Left lung (tissue), 10 donors: ENCODE data around the gene MT2A. TPM values are rescaled to one million over a fixed set of nuclear protein-coding genes. Genes with fewer than 3 reads are reported as not detected.

Experiments used
- ATAC-seq: fragments of 200-7000 bp; cut with Tn5 transposase; one replicate; pipeline ENCODE4 v1.9.1; 2020; ENCODE audit warnings: moderate library complexity
- DNase-seq, 4 donors: peaks; one replicate each; pipeline ENCODE4 v3.0.0-alpha.2; 2013 to 2020
- H3K27ac ChIP-seq, 2 donors: fragments of 200-600 bp; sonication (generic) in 1 of 2; one replicate each; pipeline versions ENCODE4 v1.5.0 to v1.8.0; 2020 to 2021
- H3K27me3 ChIP-seq, 2 donors: fragments of 200-600 bp; sonication (generic) in 1 of 2; one replicate each; pipeline versions ENCODE4 v1.5.0 to v1.8.0; 2020 to 2021
- H3K36me3 ChIP-seq, 2 donors: fragments of 200-600 bp; sonication (generic) in 1 of 2; one replicate each; pipeline versions ENCODE4 v1.5.0 to v1.8.0; 2020 to 2021
- H3K4me1 ChIP-seq, 2 donors: fragments of 200-600 bp; one replicate each; pipeline ENCODE4 v1.8.0; 2021
- H3K4me3 ChIP-seq, 2 donors: fragments of 200-600 bp; sonication (generic) in 1 of 2; one replicate each; pipeline versions ENCODE4 v1.5.0 to v1.8.0; 2020 to 2021; ENCODE audit warnings: mild to moderate bottlenecking in 1 of 2
- H3K9me3 ChIP-seq, 2 donors: fragments of 200-600 bp; sonication (generic) in 1 of 2; one replicate each; pipeline versions ENCODE4 v1.5.0 to v1.8.0; 2020 to 2021
- intact Hi-C, 2 donors: fragments of 100-400 bp; cut with DNase I; formaldehyde crosslinking; loops; one replicate each; pipeline versions ENCODE4 v1.11.2 to v1.14.2; 2022
- polyA plus RNA-seq, 6 donors: library from polyadenylated mRNA; unstranded; fragments of 120-200 nt; gene quantifications; one replicate each; pipeline ENCODE4 v1.2.1, GENCODE V29; 2013; ENCODE audit not compliant: insufficient read length in 6 of 6
- total RNA-seq, 2 donors: library from RNA; stranded (reverse); fragmentation: NEBNext Ultra II Directional; extraction: Animal tissue kit (Norgen Biotek cat#: 25700); gene quantifications; one replicate each; pipeline ENCODE4 v1.2.1, GENCODE V29; 2021
- TF ChIP-seq, protein P1 (sequence below), 2 donors: fragments of 200-600 bp; sonication (generic) in 1 of 2; IDR thresholded peaks; one replicate each; pipeline versions ENCODE4 v1.5.0 to v1.8.0; 2021; ENCODE audit warnings: antibody characterized with exemption in 2 of 2
- donor health status: DM: no; HTN: yes; CAD: no.
- donor health status: DM: no; HTN: no; CAD: no.

Gene MT2A
- total and polyA plus RNA-seq, 8 donors = 27.1 to 425 (median 47.9) TPM

DNA sequence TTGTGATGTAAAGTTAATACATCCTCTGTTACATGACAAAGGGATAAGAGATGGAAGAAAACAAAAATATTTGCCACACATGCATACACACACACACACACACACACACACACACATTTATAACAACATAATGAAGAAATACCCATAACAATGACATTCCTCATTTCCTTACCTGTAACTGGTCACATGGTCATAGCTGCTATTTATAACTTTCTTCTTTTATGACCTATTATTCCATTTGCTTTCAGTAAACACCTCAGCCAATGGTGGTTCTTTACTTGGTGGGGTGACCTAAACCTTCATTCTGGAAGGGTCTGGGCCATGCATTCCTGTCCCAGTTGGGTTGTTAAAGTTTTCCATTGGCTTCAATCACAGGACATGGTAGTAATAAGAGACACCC, 5.3 kb downstream of the MT2A start:
- peaks cover 9 to 38% of the 10 kb centered on the region in 2 donors for H3K4me1 ChIP-seq
- DNase-seq = no peak
- no peak overlapping the region for H3K27ac ChIP-seq
- ATAC-seq = no peak
- no peaks in the 10 kb centered on the region for H3K9me3 ChIP-seq
- H3K27me3 ChIP-seq = peaks cover 0 to 22% of the 10 kb centered on the region in 2 donors
- H3K36me3 ChIP-seq = no peaks in the 10 kb centered on the region
- TF ChIP-seq, protein P1, sequence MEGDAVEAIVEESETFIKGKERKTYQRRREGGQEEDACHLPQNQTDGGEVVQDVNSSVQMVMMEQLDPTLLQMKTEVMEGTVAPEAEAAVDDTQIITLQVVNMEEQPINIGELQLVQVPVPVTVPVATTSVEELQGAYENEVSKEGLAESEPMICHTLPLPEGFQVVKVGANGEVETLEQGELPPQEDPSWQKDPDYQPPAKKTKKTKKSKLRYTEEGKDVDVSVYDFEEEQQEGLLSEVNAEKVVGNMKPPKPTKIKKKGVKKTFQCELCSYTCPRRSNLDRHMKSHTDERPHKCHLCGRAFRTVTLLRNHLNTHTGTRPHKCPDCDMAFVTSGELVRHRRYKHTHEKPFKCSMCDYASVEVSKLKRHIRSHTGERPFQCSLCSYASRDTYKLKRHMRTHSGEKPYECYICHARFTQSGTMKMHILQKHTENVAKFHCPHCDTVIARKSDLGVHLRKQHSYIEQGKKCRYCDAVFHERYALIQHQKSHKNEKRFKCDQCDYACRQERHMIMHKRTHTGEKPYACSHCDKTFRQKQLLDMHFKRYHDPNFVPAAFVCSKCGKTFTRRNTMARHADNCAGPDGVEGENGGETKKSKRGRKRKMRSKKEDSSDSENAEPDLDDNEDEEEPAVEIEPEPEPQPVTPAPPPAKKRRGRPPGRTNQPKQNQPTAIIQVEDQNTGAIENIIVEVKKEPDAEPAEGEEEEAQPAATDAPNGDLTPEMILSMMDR (IDR thresholded peaks at IDR 0.05) = no peak
- no peak overlapping the region for H3K4me3 ChIP-seq
- intact Hi-C loops = no loop called here

DNA sequence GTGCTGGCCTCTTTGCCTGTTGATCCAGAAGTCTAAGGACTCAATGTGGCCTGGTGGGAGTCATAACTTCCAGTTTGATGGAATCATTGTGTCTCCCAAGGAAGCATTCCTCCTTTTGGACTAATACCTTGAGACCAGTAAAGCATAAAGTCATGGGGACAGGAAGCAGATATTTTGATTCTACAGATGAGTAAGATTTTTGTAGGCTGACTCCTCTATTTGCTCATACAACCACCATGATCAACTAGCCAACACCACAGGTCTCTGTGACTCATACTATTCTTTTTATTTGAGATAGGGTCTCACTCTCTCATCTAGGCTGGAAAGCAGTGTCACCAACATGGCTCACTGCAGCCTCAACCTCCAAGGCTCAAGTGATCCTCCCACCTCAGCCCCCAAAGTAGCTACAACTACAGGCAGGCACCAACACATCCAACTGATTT, 6.2 kb downstream of the MT2A start:
- TF ChIP-seq, protein P1 (IDR thresholded peaks at IDR 0.05) = no peak
- peaks cover 9 to 31% of the 10 kb centered on the region in 2 donors for H3K4me1 ChIP-seq
- H3K27ac ChIP-seq = no peak overlapping the region
- H3K9me3 ChIP-seq = no peaks in the 10 kb centered on the region
- peaks cover 0 to 31% of the 10 kb centered on the region in 2 donors for H3K27me3 ChIP-seq
- DNase-seq = no peak
- ATAC-seq = no peak
- intact Hi-C loops = no loop called here
- no peak overlapping the region for H3K4me3 ChIP-seq
- H3K36me3 ChIP-seq = no peaks in the 10 kb centered on the region

DNA sequence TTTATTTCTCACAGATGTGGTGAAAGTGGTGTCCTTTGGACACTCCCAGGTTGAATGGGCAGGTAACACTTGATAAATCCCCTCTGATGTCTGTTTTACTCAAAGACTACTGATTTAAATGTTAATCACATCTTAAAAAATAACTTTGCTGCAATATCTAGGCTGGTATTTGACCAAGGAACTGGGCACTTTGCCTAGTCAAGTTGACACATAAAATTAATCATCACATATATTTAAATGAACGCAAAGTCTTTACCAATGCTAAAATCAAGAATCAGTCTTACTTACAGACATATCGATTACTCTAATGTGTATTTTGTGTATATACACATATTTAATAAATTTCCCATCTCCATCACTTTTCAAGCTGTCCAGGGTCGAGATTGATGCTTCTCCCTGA, 7.0 kb downstream of the MT2A start:
- Histone ChIP-seq H3K27me3 (peaks cover 0 to 31% of the 10 kb centered on the region in 2 donors), H3K4me3 (no peak overlapping the region), H3K9me3 (no peaks in the 10 kb centered on the region), H3K27ac (no peak overlapping the region), H3K36me3 (no peaks in the 10 kb centered on the region), H3K4me1 (peaks cover 4 to 25% of the 10 kb centered on the region in 2 donors)
- intact Hi-C loops = no loop called here
- no peak for DNase-seq
- ATAC-seq = no peak
- TF ChIP-seq, protein P1 (IDR thresholded peaks at IDR 0.05) = no peak

DNA sequence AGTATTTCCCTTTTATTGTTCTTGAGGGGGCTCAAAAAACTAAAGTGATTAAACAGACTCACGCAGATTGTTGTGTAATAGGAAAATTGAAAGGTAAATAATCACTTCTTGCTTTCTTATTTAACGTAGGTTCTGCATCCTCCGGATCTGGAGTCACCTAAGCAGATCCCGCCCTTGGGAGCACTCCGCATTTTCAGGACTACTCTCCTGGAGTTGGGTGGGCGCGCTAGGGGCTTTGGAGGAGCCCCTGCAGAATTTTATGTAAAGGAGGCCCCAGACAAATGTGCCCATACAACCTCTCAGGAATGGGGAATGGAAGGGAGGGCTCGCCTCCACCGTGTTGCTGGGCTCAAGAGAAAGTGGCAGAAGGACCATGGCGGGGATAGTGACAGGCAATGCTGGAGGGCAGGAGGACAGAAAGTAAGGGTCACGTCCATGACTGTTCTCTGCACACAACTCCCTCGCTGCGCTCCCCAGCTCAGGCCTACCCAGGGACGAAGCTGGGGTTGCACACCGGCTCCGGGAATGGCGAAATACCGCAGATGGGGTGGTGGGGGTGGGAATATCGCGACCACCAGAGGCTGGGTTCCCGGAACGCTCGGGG, 8.3 kb downstream of the MT2A start:
- no peaks in the 10 kb centered on the region for H3K36me3 ChIP-seq
- no peak for DNase-seq
- peak overlapping the region; percentile 11 to 71 for H3K27ac ChIP-seq
- H3K27me3 ChIP-seq = peaks cover 0 to 31% of the 10 kb centered on the region in 2 donors
- peaks cover 0 to 13% of the 10 kb centered on the region in 2 donors for H3K4me1 ChIP-seq
- intact Hi-C loops = no loop called here
- H3K4me3 ChIP-seq = peak overlapping the region; percentile 39 to 40
- TF ChIP-seq, protein P1 (IDR thresholded peaks at IDR 0.05) = no peak
- no peaks in the 10 kb centered on the region for H3K9me3 ChIP-seq
- peak; percentile 30 for ATAC-seq

DNA sequence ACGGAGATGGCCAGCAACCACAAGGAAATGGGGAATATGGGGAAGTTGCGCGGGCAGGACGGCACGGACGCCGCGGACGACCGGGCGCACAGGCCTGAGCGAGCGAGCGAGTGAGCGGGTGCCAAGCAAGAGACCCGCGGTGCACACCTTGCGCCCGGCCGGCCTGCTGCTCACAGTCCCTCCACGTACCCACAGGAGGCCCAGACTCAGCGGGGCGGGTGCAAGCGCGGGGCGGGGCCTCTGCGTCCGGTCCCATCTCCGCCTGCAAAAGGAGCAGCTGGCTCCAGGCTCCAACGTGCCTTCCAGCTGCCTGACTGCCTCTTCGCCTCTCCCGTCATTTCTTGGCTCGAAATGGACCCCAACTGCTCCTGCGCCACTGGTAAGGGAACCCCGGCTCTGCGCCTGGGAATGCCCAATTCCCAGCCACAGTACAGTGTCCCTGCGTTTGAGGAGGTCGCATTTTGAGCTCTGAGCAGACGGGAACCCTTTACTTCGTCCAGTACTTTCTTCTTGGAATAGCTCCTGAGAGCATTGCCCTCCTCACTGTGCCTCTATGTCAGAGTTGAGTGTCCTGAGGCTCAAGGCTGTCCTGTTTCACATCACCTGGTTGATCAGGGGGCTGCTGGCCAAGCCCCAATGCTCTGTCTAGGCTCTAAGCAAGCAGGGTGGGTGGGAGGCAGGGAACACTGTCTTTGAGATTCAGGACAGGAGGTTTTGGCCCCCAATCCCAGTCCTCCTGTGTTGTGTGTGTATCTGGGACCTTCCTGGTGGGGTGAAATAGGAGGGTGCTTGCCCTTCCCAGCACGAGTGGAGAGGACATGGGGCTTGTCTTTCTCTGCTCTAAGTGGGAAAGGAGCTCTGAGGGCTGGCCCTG, 9.1 kb downstream of the MT2A start:
- ATAC-seq (peak; percentile 99), DNase-seq (peak; percentile 79 to 93 (median 86))
- TF ChIP-seq, protein P1 (IDR thresholded peaks at IDR 0.05) = peak in 1 of 2 donors; percentile 24
- Histone ChIP-seq H3K9me3 (no peaks in the 10 kb centered on the region), H3K36me3 (no peaks in the 10 kb centered on the region), H3K27me3 (peaks cover 0 to 31% of the 10 kb centered on the region in 2 donors), H3K4me3 (peak overlapping the region; percentile 39 to 40), H3K4me1 (peaks cover 0 to 13% of the 10 kb centered on the region in 2 donors), H3K27ac (peak overlapping the region; percentile 11 to 71)
- intact Hi-C loops = no loop called here
